HUES64 (cell line): Measurements from ENCODE around the gene DSCAML1.
A peak's percentile ranks its signal among the peaks of the same experiment; 100 is the strongest.

Experiments used
- H3K27ac ChIP-seq: 2 replicates; pipeline ENCODE4 v1.7.0; 2013; ENCODE audit warnings: low read depth, low read length, inconsistent platforms
- H3K27me3 ChIP-seq: 2 replicates; pipeline ENCODE4 v1.6.1; 2013; ENCODE audit warnings: mild to moderate bottlenecking, low read length; ENCODE audit not compliant: insufficient read depth
- H3K36me3 ChIP-seq: 2 replicates; pipeline ENCODE4 v1.6.1; 2013; ENCODE audit warnings: mild to moderate bottlenecking, low read length; ENCODE audit not compliant: insufficient read depth
- H3K4me1 ChIP-seq: 2 replicates; pipeline ENCODE4 v1.6.1; 2013; ENCODE audit warnings: mild to moderate bottlenecking, low read length, moderate library complexity; ENCODE audit not compliant: insufficient read depth
- H3K4me3 ChIP-seq: 2 replicates; pipeline ENCODE4 v1.5.1; 2013; ENCODE audit warnings: mild to moderate bottlenecking, low read length, moderate library complexity
- H3K9ac ChIP-seq: 2 replicates; pipeline ENCODE4 v1.6.1; 2013; ENCODE audit warnings: mild to moderate bottlenecking, low read depth, low read length
- H3K9me3 ChIP-seq: 2 replicates; pipeline ENCODE4 v1.6.1; 2013; ENCODE audit warnings: low read depth, low read length; ENCODE audit not compliant: insufficient read depth
- WGBS: fragments of 150-250, 120-280 bp; methylation state at CpG from one replicate; pipeline ENCODE4 v1.1.7; 2013; ENCODE audit warnings: missing lambda C conversion rate; 5-methylcytosine and 5-hydroxymethylcytosine counted together

The DSCAML1 gene

GRCh38 chr11:117437041-117437790, 359.8 kb downstream of the DSCAML1 start:
- H3K4me3 ChIP-seq, result no peak overlapping the region
- H3K36me3 ChIP-seq, result no peaks in the 10 kb centered on the region
- H3K9ac ChIP-seq, result no peak overlapping the region
- H3K4me1 ChIP-seq, result no peaks in the 10 kb centered on the region
- no peaks in the 10 kb centered on the region for H3K9me3 ChIP-seq
- 88% methylated on average over 23 of the region's 23 CpGs for WGBS
- H3K27me3 ChIP-seq, result no peaks in the 10 kb centered on the region
- H3K27ac ChIP-seq, result no peak overlapping the region

DNA sequence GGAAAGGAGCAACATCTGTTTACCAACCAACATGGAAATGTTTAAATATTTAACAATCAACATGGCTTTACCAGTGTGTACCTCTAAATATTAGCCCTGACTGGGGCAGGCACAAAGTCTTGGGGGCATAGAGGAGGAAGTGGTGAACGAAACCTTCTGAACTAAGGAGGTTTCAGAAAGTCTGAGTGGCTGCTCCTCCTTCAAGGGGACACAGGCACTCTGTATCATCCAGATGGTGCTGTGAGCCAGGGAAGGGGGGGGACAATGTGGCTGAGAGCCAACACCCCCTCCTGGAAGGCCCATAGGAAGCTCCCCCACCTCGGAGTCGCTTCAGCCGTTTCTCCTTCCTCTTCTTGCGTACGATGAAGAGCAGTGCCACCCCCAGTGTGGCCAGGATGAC, 361.7 kb downstream of the DSCAML1 start:
- Histone ChIP-seq H3K4me1 (no peaks in the 10 kb centered on the region), H3K36me3 (no peaks in the 10 kb centered on the region), H3K9ac (no peak overlapping the region), H3K27ac (no peak overlapping the region), H3K4me3 (no peak overlapping the region), H3K9me3 (no peaks in the 10 kb centered on the region), H3K27me3 (no peaks in the 10 kb centered on the region)
- WGBS, result 96% methylated on average over 6 of the region's 6 CpGs

DNA sequence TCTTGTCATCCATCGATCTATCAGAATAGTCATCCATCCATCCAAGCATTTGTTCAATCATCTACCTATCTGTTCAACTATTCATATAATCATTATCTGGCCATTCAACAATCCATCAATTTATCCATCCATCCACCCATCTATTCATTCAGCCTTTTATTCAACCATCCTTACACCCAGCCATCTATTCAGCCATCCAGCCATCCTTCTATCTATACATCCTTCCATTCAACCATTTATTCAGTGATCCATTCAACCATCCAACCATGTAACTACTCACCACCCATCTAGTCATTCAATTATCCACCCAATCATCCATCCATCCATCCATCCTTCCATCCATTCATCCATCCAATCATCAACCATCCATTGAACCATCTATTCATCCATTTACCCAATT, 362.5 kb downstream of the DSCAML1 start:
- Histone ChIP-seq H3K36me3 (no peaks in the 10 kb centered on the region), H3K27ac (no peak overlapping the region), H3K27me3 (no peaks in the 10 kb centered on the region), H3K9ac (no peak overlapping the region), H3K4me3 (no peak overlapping the region), H3K4me1 (peaks cover 8% of the 10 kb centered on the region; the same call in 1 of the 2 replicates), H3K9me3 (no peaks in the 10 kb centered on the region)
- 93% methylated on average over 1 of the region's 1 CpG for WGBS

GRCh38 chr11:117433717-117434116, 363.3 kb downstream of the DSCAML1 start:
- no peak overlapping the region for H3K27ac ChIP-seq
- H3K9me3 ChIP-seq, result no peaks in the 10 kb centered on the region
- no peak overlapping the region for H3K9ac ChIP-seq
- H3K27me3 ChIP-seq, result no peaks in the 10 kb centered on the region
- H3K36me3 ChIP-seq, result no peaks in the 10 kb centered on the region
- H3K4me1 ChIP-seq, result peaks cover 8% of the 10 kb centered on the region; the same call in 1 of the 2 replicates
- H3K4me3 ChIP-seq, result no peak overlapping the region

- WGBS, result 98% methylated on average over 7 of the region's 7 CpGs
- H3K4me1 ChIP-seq, result peaks cover 8% of the 10 kb centered on the region; the same call in 1 of the 2 replicates
Observed at GRCh38 chr11:117431436-117431835, 365.6 kb downstream of the DSCAML1 start.

DNA sequence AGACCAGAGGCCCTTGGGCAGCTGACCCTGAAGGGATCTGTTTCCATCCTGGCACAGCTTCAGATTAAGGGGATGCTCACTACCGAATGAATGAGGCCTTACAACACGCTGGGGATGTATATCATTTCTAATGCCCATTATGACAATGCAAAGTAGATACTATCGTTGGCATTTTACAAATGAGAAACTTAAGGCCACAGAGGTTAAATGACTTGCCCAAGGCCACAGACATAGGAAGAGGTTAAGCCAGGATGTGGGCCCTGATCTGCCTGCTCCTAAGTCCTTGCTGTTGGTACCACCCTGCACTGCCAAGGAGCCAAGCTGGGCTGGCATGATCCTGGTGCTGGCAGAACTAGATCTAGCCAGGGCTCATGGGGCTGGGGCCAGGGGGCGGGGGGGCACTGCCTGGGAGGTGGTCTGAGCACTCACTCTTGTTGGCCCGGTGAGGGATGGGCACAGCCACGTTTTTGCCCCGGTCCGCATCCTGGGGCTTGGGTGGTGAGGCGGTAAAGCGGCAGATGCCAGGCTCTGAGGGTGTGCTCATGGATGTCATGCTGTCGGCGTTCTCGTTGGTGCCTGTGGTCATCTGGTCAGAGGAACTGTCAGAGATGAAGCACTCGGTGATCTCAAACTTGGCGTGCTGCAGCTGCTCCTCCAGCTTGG, 366.6 kb downstream of the DSCAML1 start:
- Histone ChIP-seq H3K4me1 (peaks cover 8% of the 10 kb centered on the region; the same call in 1 of the 2 replicates), H3K9ac (no peak overlapping the region), H3K27me3 (peaks cover 4% of the 10 kb centered on the region; the same call in 1 of the 2 replicates), H3K4me3 (no peak overlapping the region), H3K27ac (no peak overlapping the region), H3K36me3 (no peaks in the 10 kb centered on the region), H3K9me3 (no peaks in the 10 kb centered on the region)
- 91% methylated on average over 15 of the region's 15 CpGs for WGBS

More at GRCh38 chr11:117431436-117431835, 365.6 kb downstream of the DSCAML1 start:
- H3K36me3 ChIP-seq, result no peaks in the 10 kb centered on the region
- H3K9me3 ChIP-seq, result no peaks in the 10 kb centered on the region
- peaks cover 4% of the 10 kb centered on the region; the same call in 1 of the 2 replicates for H3K27me3 ChIP-seq
- H3K4me3 ChIP-seq, result no peak overlapping the region
- H3K27ac ChIP-seq, result no peak overlapping the region
- H3K9ac ChIP-seq, result no peak overlapping the region

GRCh38 chr11:117428856-117429229, 368.2 kb downstream of the DSCAML1 start:
- Histone ChIP-seq H3K9me3 (no peaks in the 10 kb centered on the region), H3K4me1 (peaks cover 8% of the 10 kb centered on the region; the same call in 1 of the 2 replicates), H3K36me3 (no peaks in the 10 kb centered on the region), H3K4me3 (no peak overlapping the region), H3K9ac (no peak overlapping the region), H3K27ac (no peak overlapping the region), H3K27me3 (peaks cover 4% of the 10 kb centered on the region; the same call in 1 of the 2 replicates)
- WGBS, result 89% methylated on average over 7 of the region's 7 CpGs

DNA sequence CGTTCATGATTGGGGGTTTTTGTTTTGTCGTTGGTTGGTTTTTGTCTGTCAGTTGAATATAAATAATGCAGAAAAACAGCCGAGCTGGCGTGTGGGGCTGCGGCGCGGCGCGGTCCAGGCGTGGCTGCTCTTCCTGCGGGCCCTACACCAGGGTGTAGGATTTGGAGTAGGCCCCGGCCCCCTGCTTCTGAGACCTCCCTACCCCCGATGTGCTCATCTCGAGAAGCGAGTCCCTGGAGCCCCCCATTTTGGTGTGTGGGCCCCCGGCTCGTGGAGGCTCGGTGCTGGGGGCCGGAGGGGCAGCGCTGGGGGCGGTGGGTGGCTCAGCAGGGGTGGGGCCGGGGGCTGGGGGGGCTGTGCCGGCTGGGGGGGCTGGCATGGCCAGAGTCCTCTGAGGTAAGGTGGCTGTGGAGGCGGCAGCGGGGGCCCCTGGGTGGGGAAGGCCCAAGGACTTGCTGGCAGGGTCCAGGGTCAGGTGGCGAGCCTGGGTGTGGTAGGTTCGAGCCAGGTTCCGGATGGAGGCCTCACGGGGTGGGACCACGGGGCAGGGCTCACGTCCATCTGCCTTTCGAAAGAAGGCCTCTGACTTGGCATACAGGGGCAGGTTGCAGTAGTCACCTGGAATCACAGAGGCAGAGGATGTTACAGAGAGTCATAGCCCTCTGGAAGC, 368.7 kb downstream of the DSCAML1 start:
- Histone ChIP-seq H3K4me3 (no peak overlapping the region), H3K9me3 (no peaks in the 10 kb centered on the region), H3K4me1 (peaks cover 8% of the 10 kb centered on the region; the same call in 1 of the 2 replicates), H3K36me3 (no peaks in the 10 kb centered on the region), H3K27ac (no peak overlapping the region), H3K9ac (no peak overlapping the region), H3K27me3 (peaks cover 4% of the 10 kb centered on the region; the same call in 1 of the 2 replicates)
- WGBS, result 91% methylated on average over 32 of the region's 32 CpGs

GRCh38 chr11:117427356-117427874, 369.6 kb downstream of the DSCAML1 start:
- no peak overlapping the region for H3K9ac ChIP-seq
- WGBS, result 86% methylated on average over 11 of the region's 11 CpGs
- no peaks in the 10 kb centered on the region for H3K36me3 ChIP-seq
- no peak overlapping the region for H3K27ac ChIP-seq
- peaks cover 4% of the 10 kb centered on the region; the same call in 1 of the 2 replicates for H3K27me3 ChIP-seq
- peaks cover 8% of the 10 kb centered on the region; the same call in 1 of the 2 replicates for H3K4me1 ChIP-seq
- H3K9me3 ChIP-seq, result no peaks in the 10 kb centered on the region
- no peak overlapping the region for H3K4me3 ChIP-seq

DNA sequence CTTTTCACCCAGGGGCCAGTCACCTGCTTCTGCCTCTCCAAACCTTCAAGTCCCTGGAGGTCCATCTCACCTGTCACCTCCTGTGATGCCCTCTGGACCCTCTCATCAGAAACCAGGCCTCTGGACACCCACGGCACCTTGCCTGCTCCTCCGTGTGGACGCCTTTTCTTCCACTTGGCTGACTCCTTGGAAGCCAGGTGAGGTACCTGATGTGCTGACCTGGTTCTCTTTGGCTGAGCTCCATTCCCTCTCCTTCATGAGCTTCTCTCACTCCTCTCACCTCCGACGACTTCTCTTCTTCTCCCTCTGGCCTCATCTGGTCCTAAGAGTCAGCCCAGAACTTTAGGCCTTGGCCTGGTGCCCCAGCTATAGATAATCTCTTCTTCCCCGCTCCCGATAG, 370.1 kb downstream of the DSCAML1 start:
- Histone ChIP-seq H3K4me3 (no peak overlapping the region), H3K27me3 (peaks cover 4% of the 10 kb centered on the region; the same call in 1 of the 2 replicates), H3K9ac (no peak overlapping the region), H3K9me3 (no peaks in the 10 kb centered on the region), H3K4me1 (peaks cover 8% of the 10 kb centered on the region; the same call in 1 of the 2 replicates), H3K27ac (no peak overlapping the region), H3K36me3 (no peaks in the 10 kb centered on the region)
- 94% methylated on average over 7 of the region's 7 CpGs for WGBS

- Histone ChIP-seq H3K9me3 (no peaks in the 10 kb centered on the region), H3K27me3 (peaks cover 4% of the 10 kb centered on the region; the same call in 1 of the 2 replicates), H3K4me3 (peak overlapping the region; percentile 2; the same call in 1 of the 2 replicates), H3K4me1 (peaks cover 8% of the 10 kb centered on the region; the same call in 1 of the 2 replicates), H3K27ac (no peak overlapping the region), H3K9ac (no peak overlapping the region), H3K36me3 (no peaks in the 10 kb centered on the region)
- whole genome bisulfite sequencing, result 3% methylated on average over 11 of the region's 17 CpGs
Observed at GRCh38 chr11:117426297-117426685, 370.7 kb downstream of the DSCAML1 start.
